GM12874 (cell line): ENCODE data around the gene ACTR3.
A peak's percentile ranks its signal among the peaks of the same experiment; 100 is the strongest.

Experiments used
- CTCF ChIP-seq: IDR thresholded peaks from 2 replicates; pipeline ENCODE4 v1.5.1; 2011; ENCODE audit warnings: low read depth, mild to moderate bottlenecking, control low read depth, low read length, moderate library complexity; ENCODE audit not compliant: insufficient read depth

ACTR3 gene

DNA sequence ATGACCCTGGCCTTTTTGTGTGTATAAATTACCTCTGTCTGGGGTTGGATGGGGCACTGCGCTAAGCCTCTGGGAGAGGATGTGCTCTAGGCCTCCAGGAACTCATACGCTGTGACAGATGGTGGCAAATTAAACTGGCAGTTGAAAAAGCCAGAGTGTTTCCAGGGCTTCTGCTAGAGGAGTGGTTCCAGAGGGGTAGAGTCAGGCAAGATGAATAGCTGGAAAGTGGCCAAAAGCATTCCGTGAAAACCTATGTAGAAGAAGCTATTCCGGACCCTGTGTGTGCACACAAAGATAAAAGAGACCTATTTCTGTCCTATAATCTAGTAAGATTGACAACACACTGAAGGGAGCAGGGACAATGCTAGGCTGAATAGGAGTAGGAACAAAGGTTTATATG, 84.8 kb downstream of the ACTR3 start:
- no peak for TF ChIP-seq CTCF

DNA sequence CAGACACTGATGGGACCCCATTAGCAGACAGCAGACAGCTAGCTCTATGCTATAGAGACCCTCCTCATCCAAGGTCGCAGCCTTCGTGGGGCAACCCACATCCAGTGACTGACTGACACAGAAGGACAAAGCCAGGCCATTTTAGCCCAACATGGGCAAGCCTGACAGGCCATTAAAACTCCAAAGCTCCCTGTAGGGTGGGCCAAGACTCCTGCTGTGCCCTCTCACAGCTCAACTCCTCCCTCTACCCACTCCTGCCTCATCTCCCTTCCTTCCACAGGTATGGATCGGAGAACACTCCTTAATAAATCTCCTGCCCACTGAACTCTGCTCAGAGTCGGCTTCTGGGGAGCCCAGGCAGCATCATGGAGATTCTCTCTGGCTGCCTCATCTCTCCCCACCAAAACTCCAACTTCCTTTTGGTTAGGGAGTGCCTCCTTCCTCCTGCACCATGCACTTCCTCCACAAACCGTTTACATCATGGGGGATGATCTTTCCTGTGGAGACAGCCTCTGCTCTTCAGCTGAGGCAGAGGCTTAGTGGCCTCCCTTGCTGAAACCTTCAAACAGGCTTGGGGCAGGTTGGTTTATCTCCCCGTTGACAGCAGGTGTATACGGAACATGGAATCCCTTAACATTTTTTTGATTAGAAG, 86.5 kb downstream of the ACTR3 start:
- TF ChIP-seq CTCF: no peak

GRCh38 chr2:113977060-113977659, 87.3 kb downstream of the ACTR3 start:
- no peak for TF ChIP-seq CTCF

DNA sequence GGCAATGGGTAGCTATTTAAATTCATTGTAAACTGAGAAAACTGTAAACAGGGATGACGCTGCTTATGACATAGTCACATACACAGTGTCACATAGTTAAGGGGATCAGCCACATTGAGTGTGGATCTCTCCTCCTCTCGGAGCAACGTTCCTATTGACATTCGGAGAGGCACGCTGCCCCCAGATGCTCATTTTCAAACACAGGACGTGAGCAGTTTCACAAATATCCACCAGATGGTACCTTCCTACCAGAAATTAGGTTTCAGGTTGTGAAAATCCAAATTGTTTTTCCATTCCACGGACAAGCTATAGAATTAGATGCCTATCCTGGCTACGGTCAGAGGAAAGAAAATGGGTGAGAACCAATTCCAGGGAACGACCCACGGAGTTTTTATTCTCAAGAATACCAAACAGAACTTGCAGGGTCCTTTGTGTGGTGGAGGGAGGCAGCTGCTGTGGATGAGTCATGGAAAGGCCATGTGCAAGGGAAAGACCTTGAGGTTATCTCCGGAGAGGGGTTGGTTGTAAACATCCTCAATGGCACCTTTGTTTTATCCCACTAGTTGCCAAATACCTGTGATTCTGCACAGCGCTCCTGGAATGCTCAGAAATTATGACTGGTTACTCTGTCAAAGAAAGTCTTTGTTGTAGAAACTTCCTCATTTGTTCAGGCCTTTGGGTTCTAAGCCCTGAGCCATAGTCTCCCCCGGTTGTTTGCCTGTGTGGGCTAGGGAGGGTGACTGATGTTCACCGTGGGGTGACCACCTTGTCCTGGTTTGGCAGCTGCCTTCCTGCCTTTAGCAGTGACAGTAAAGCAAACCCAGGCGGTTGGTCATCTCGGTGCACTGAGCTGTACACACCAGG, 88.0 kb downstream of the ACTR3 start:
- no peak for TF ChIP-seq CTCF

GRCh38 chr2:113978524-113979190, 88.8 kb downstream of the ACTR3 start:
- no peak for TF ChIP-seq CTCF

- peak; percentile 88 for TF ChIP-seq CTCF
Measured at GRCh38 chr2:113979191-113980128, 89.6 kb downstream of the ACTR3 start.
